IMR-90 (cell line): ENCODE data around the gene MEN1.

ENCODE experiments used
- BHLHE40 ChIP-seq: fragments of 150-350 bp; IDR thresholded peaks from 2 replicates; pipeline ENCODE4 v1.6.1; 2016; ENCODE audit warnings: mild to moderate bottlenecking, low read depth, low read length
- CEBPB ChIP-seq: IDR thresholded peaks from 2 replicates; pipeline ENCODE4 v1.6.1; 2012; ENCODE audit warnings: low read depth, low read length, improper control_type of control experiment
- CTCF ChIP-seq: conservative IDR thresholded peaks from 2 replicates; pipeline ENCODE4 v1.5.1; 2012; ENCODE audit warnings: mild to moderate bottlenecking, low read depth, low read length, improper control_type of control experiment
- FOS ChIP-seq: fragments of 150-350 bp; IDR thresholded peaks from 2 replicates; pipeline ENCODE4 v1.6.1; 2016; ENCODE audit warnings: low read depth, low read length
- MAFK ChIP-seq: IDR thresholded peaks from 2 replicates; pipeline ENCODE4 v1.6.1; 2012; ENCODE audit warnings: low read depth, low read length, improper control_type of control experiment
- MAZ ChIP-seq: IDR thresholded peaks from 2 replicates; pipeline ENCODE4 v1.6.1; 2012; ENCODE audit warnings: low read depth, mild to moderate bottlenecking, low read length, improper control_type of control experiment, moderate library complexity, borderline replicate concordance
- NFE2L2 ChIP-seq: fragments of 150-350 bp; IDR thresholded peaks from 2 replicates; pipeline ENCODE4 v1.6.1; 2016; ENCODE audit warnings: low read depth, mild to moderate bottlenecking, low read length
- POLR2A ChIP-seq: IDR thresholded peaks from 2 replicates; pipeline ENCODE4 v1.6.1; 2012; ENCODE audit warnings: mild to moderate bottlenecking, low read depth, low read length
- RCOR1 ChIP-seq: IDR thresholded peaks from 2 replicates; pipeline ENCODE4 v1.6.1; 2012; ENCODE audit warnings: mild to moderate bottlenecking, low read length, improper control_type of control experiment; ENCODE audit not compliant: insufficient replicate concordance
- SMC3 ChIP-seq: fragments of 150-350 bp; IDR thresholded peaks from 2 replicates; pipeline ENCODE4 v1.6.1; 2016; ENCODE audit warnings: low read depth, mild to moderate bottlenecking, antibody characterized with exemption, low read length, moderate library complexity
- USF2 ChIP-seq: fragments of 150-350 bp; IDR thresholded peaks from 2 replicates; pipeline ENCODE4 v1.6.1; 2017; ENCODE audit warnings: mild to moderate bottlenecking, antibody characterized with exemption, low read length, low read depth

DNA sequence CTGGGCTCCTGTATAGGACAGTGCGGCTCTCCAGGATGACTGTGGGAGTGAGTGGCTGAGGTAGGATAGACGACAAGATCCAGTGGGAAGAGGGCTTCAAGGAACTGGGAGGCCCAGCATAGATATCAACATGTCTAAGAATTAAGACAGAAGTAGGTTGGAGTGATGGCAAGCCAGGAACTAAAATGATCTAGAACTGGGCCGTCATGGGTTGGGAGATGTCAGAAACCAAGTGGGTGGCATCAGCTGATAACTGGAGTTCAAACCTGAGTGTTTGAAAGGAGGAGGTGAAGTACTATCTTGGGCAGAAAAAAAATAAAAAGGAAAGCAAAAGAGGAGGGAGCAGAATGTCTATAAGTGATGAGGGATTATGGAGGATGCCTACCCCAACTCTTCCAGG is 7.1 kb upstream of the MEN1 start:
- TF ChIP-seq POLR2A (no peak), CTCF (no peak), SMC3 (no peak), RCOR1 (no peak), NFE2L2 (no peak), MAZ (no peak), FOS (no peak), USF2 (no peak), MAFK (no peak), CEBPB (no peak), BHLHE40 (no peak)
